GM12878 (cell line): Measurements from ENCODE around the gene CACNA1B. TPM values are rescaled to one million over a fixed set of nuclear protein-coding genes. Genes with fewer than 3 reads are reported as not detected.

Experiments used
- ATAC-seq: fragments of 200-7000 bp; cut with Tn5 transposase; 3 replicates; pipeline ENCODE4 v1.9.1; 2020; ENCODE audit warnings: mild to moderate bottlenecking, moderate library complexity
- BruUV-seq: library from RNA; stranded (reverse); fragments of 400-500 nt; replicated peaks from 2 replicates; lab custom pipeline; 2021; lab: Mats Ljungman, UMichigan
- CTCF ChIA-PET: fragments of 300-600 bp; sonication (Branson Sonifier 250); formaldehyde crosslinking; extraction: SDS; loops from one replicate; lab custom pipeline; 2021; ENCODE audit warnings: inconsistent platforms; lab: Yijun Ruan, JAX
- POLR2A ChIA-PET: fragments of 350-600 bp; formaldehyde crosslinking; extraction: SDS; loops from one replicate; lab custom pipeline; 2021; ENCODE audit warnings: inconsistent platforms; lab: Charles Lee
- RAD21 ChIA-PET: fragments of 300-600 bp; sonication (Branson Sonifier 250); formaldehyde crosslinking; loops from one replicate; lab custom pipeline; 2023; ENCODE audit warnings: antibody characterized with exemption; ENCODE audit not compliant: unreplicated experiment; lab: Charles Lee
- SMC1A ChIA-PET: fragments of 300-600 bp; sonication (Branson Sonifier 250); formaldehyde crosslinking; loops from one replicate; lab custom pipeline; 2023; ENCODE audit not compliant: unreplicated experiment, uncharacterized antibody; lab: Charles Lee
- DNase-seq: peaks from one replicate; pipeline ENCODE4 v3.0.0-alpha.2; 2011; ENCODE audit warnings: low read depth, low spot score
- FAIRE-seq: peaks from 3 replicates; lab custom pipeline; 2011; peaks lifted over from hg19 to GRCh38; lab: Jason Lieb, UNC
- H2AFZ ChIP-seq: 2 replicates; pipeline ENCODE4 v1.6.0; 2011; ENCODE audit warnings: low read depth, low read length, control low read depth; ENCODE audit not compliant: control insufficient read depth
- H3K27ac ChIP-seq: 2 replicates; pipeline ENCODE4 v1.5.1; 2011; ENCODE audit warnings: control low read depth; ENCODE audit not compliant: control insufficient read depth, insufficient read depth
- H3K27me3 ChIP-seq, 2 experiments: replicated peaks in 1 of 2; 2 replicates each; pipeline versions ENCODE4 v1.6.0 to v1.6.1; 2011; ENCODE audit warnings: low read length in 1 of 2; ENCODE audit not compliant: control insufficient read depth in 2 of 2, insufficient read depth in 2 of 2
- H3K36me3 ChIP-seq, 2 experiments: 2 replicates each; pipeline ENCODE4 v1.5.1; 2011; ENCODE audit warnings: low read length in 1 of 2; ENCODE audit not compliant: control insufficient read depth in 2 of 2, insufficient read depth in 2 of 2
- H3K4me1 ChIP-seq: 2 replicates; pipeline ENCODE4 v1.6.1; 2011; ENCODE audit warnings: mild to moderate bottlenecking, low read length, moderate library complexity, mixed read lengths; ENCODE audit not compliant: control insufficient read depth, insufficient read depth
- H3K4me2 ChIP-seq: 2 replicates; pipeline ENCODE4 v1.6.0; 2011; ENCODE audit warnings: control low read depth; ENCODE audit not compliant: control insufficient read depth, insufficient read depth
- H3K4me3 ChIP-seq: fragments of 200-600 bp; sonication (generic); 2 replicates; pipeline ENCODE4 v1.5.1; 2016
- H3K79me2 ChIP-seq: 2 replicates; pipeline ENCODE4 v1.6.0; 2011; ENCODE audit warnings: low read length; ENCODE audit not compliant: control insufficient read depth, insufficient read depth
- H3K9ac ChIP-seq: 2 replicates; pipeline ENCODE4 v1.8.0; 2011; ENCODE audit warnings: low read length, control low read depth, mixed read lengths; ENCODE audit not compliant: control insufficient read depth, insufficient read depth
- H3K9me3 ChIP-seq: replicated peaks from 3 replicates; pipeline ENCODE4 v1.5.1; 2011; ENCODE audit warnings: mild to moderate bottlenecking, low read length; ENCODE audit not compliant: control insufficient read depth, insufficient read depth
- H4K20me1 ChIP-seq: 2 replicates; pipeline ENCODE4 v1.6.0; 2011; ENCODE audit not compliant: control insufficient read depth, insufficient read depth
- MEF2A ChIP-seq: IDR thresholded peaks from 2 replicates; pipeline ENCODE4 v1.6.1; 2011; ENCODE audit warnings: low read depth, mild to moderate bottlenecking, low read length, moderate library complexity; ENCODE audit not compliant: insufficient read depth
- POLR2AphosphoS2 ChIP-seq: IDR thresholded peaks from 2 replicates; pipeline ENCODE4 v1.6.1; 2011; ENCODE audit warnings: low read depth, mild to moderate bottlenecking, low read length, improper control_type of control experiment, moderate library complexity
- SP1 ChIP-seq: IDR thresholded peaks from one replicate; pipeline ENCODE4 v1.6.1; 2011; ENCODE audit warnings: low read depth, low read length
- WGBS: methylation state at CpG from one replicate; pipeline ENCODE4 v1.1.6; 2016; ENCODE audit warnings: low lambda C conversion rate; ENCODE audit not compliant: insufficient replicate concordance, insufficient coverage; ENCODE audit errors: missing lambda C conversion rate; 5-methylcytosine and 5-hydroxymethylcytosine counted together
- in situ Hi-C: fragments of 300-500 bp; cut with MboI; formaldehyde crosslinking; loops from 9 replicates; pipeline ENCODE4 v1.14.3; 2018; ENCODE audit warnings: mixed read lengths
- intact Hi-C: fragments of 100-400 bp; cut with micrococcal nuclease; formaldehyde crosslinking; loops from one replicate; pipeline ENCODE4 v1.14.2; 2022; ENCODE audit not compliant: unreplicated experiment
- polyA plus RNA-seq, 11 experiments: library from polyadenylated mRNA; depleted of rRNA in 4 of 11; unstranded in 6 of 11; stranded (reverse) in 5 of 11; fragments of >200 nt; fragmentation: Nextera tagmentation in 4 of 11; fragmentation: Illumina TruSeq in 1 of 11; extraction: Ambion mirVana in 4 of 11; extraction: Trizol in 1 of 11; gene quantifications; 1 replicate in 1 of 11; 2 replicates in 10 of 11; pipeline versions ENCODE4 v1.2.1 to v1.2.3, GENCODE V29; 2011 to 2016; ENCODE audit warnings: inconsistent platforms in 2 of 11, missing spikeins in 2 of 11, low read depth in 1 of 11
- total RNA-seq, 4 experiments: library from RNA; depleted of rRNA in 3 of 4; stranded (reverse); fragments of >200 nt in 3 of 4; fragmentation: Illumina TruSeq in 1 of 4; extraction: Trizol in 1 of 4; gene quantifications; 2 replicates each; pipeline versions ENCODE4 v1.2.1 to v1.2.3, GENCODE V29; 2013 to 2021
- TF ChIP-seq, protein P1 (sequence below): IDR thresholded peaks from 2 replicates; pipeline ENCODE4 v1.6.1; 2012; ENCODE audit warnings: low read depth, low read length, improper control_type of control experiment
- TF ChIP-seq, protein P2 (sequence below): fragments of 450-650 bp; IDR thresholded peaks from 2 replicates; pipeline ENCODE4 v1.6.1; 2018; ENCODE audit warnings: mild to moderate bottlenecking, low read depth, moderate library complexity; ENCODE audit not compliant: partially characterized antibody

The CACNA1B gene
- total and polyA plus RNA-seq, 10 of the 15 experiments (the other 5 are each of a cell fraction or from before 2014, with no cell fraction given): 0.01 to 0.03 (median 0.01) TPM; not detected in 7

DNA sequence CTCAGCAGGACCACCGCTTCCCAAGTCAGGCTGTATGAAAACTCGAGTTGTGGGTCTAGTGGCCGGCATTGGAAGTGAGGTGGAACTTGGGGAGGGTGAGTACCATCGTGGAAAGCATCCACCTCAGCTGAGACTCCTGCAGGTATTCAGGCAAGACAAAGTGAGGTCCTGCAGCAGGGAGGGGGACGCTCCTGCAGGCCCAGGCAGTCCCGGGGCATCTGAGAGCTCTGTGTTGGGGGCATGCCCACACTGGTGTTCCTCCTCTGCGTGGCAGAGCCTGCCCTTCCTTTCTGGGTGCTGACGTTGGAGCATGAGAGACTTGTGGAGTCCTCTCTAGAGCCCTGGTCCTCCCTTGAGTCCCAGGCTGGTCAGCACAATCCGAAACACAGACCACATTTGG lies 187.7 kb downstream of the CACNA1B start (continued):
- TF ChIP-seq POLR2AphosphoS2: no peak

DNA sequence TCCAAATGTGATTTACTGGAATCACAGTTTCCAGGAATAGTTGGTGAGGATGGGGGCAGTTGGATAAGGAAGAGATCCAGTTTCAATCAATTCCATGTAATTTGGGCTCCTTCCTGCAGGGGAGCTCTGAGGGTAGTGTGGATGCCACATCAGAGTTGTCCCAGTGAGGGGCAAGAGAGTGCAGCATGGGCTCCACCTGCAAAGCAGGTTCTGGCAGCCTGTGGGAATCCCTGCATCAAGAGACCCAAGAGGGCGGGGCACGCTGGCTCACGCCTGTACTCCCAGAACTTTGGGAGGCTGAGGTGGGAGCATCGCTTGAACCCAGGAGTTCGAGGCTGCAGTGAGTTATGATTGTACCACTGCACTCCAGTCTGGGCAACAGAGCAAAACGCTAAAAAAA lies 188.5 kb downstream of the CACNA1B start:
- ATAC-seq: no peak
- Histone ChIP-seq H3K4me2 (no peak overlapping the region), H3K4me1 (no peaks in the 10 kb centered on the region), H3K9me3 (no peaks in the 10 kb centered on the region), H3K36me3 (no peaks in the 10 kb centered on the region), H2AFZ (no peak overlapping the region), H3K27ac (no peak overlapping the region), H3K27me3 (peaks cover 0 to 1% of the 10 kb centered on the region in 2 experiments; a peak in 2 of 4 replicates), H3K4me3 (no peak overlapping the region), H4K20me1 (no peaks in the 10 kb centered on the region), H3K79me2 (no peaks in the 10 kb centered on the region), H3K9ac (no peak overlapping the region)
- intact Hi-C loops: no loop called here
- ChIA-PET CTCF (no interaction called here), SMC1A (no interaction called here), POLR2A (no interaction called here), RAD21 (no interaction called here)
- in situ Hi-C loops: no loop called here
- TF ChIP-seq SP1 (no peak), MEF2A (no peak)
- TF ChIP-seq, protein P1, sequence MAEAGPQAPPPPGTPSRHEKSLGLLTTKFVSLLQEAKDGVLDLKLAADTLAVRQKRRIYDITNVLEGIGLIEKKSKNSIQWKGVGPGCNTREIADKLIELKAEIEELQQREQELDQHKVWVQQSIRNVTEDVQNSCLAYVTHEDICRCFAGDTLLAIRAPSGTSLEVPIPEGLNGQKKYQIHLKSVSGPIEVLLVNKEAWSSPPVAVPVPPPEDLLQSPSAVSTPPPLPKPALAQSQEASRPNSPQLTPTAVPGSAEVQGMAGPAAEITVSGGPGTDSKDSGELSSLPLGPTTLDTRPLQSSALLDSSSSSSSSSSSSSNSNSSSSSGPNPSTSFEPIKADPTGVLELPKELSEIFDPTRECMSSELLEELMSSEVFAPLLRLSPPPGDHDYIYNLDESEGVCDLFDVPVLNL: no peak
- TF ChIP-seq, protein P2, sequence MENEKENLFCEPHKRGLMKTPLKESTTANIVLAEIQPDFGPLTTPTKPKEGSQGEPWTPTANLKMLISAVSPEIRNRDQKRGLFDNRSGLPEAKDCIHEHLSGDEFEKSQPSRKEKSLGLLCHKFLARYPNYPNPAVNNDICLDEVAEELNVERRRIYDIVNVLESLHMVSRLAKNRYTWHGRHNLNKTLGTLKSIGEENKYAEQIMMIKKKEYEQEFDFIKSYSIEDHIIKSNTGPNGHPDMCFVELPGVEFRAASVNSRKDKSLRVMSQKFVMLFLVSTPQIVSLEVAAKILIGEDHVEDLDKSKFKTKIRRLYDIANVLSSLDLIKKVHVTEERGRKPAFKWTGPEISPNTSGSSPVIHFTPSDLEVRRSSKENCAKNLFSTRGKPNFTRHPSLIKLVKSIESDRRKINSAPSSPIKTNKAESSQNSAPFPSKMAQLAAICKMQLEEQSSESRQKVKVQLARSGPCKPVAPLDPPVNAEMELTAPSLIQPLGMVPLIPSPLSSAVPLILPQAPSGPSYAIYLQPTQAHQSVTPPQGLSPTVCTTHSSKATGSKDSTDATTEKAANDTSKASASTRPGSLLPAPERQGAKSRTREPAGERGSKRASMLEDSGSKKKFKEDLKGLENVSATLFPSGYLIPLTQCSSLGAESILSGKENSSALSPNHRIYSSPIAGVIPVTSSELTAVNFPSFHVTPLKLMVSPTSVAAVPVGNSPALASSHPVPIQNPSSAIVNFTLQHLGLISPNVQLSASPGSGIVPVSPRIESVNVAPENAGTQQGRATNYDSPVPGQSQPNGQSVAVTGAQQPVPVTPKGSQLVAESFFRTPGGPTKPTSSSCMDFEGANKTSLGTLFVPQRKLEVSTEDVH: no peak
- BruUV-seq: no TSS peak
- WGBS: 51% methylated on average over 6 of the region's 6 CpGs
- FAIRE-seq: no peak
- no peak for DNase-seq
